OCI-LY7 (cell line): ENCODE data around the gene LGI1. TPM values are rescaled to one million over a fixed set of nuclear protein-coding genes. Genes with fewer than 3 reads are reported as not detected.

ENCODE experiments used
- BruUV-seq: library from RNA; stranded (reverse); fragments of 400-500 nt; replicated peaks from 2 replicates; lab custom pipeline; 2021; lab: Mats Ljungman, UMichigan
- CTCF ChIA-PET: fragments of 300-600 bp; sonication (Branson Sonifier 250); formaldehyde crosslinking; loops from one replicate; lab custom pipeline; 2022; ENCODE audit warnings: antibody characterized with exemption; ENCODE audit not compliant: unreplicated experiment; lab: Charles Lee
- POLR2A ChIA-PET: fragments of 300-600 bp; sonication (Branson Sonifier 250); formaldehyde crosslinking; loops from one replicate; lab custom pipeline; 2022; ENCODE audit warnings: antibody characterized with exemption; lab: Charles Lee
- DNase-seq: peaks from one replicate; pipeline ENCODE4 v3.0.0-alpha.2; 2015; ENCODE audit warnings: low spot score
- H2AFZ ChIP-seq: fragments of 200-600 bp; sonication (generic), shearing (Covaris generic); 2 replicates; pipeline ENCODE4 v1.6.1; 2014; ENCODE audit warnings: mild to moderate bottlenecking, antibody characterized with exemption, low read length, moderate library complexity
- H3K27ac ChIP-seq: fragments of 200-600 bp; sonication (generic); 2 replicates; pipeline ENCODE4 v1.5.1; 2014; ENCODE audit warnings: mixed run types, low read depth, mild to moderate bottlenecking, moderate library complexity, low read length, inconsistent platforms; ENCODE audit not compliant: poor library complexity, severe bottlenecking
- H3K36me3 ChIP-seq: fragments of 200-600 bp; sonication (generic); 2 replicates; pipeline ENCODE4 v1.6.1; 2014; ENCODE audit warnings: mild to moderate bottlenecking, antibody characterized with exemption, low read length, moderate library complexity, mixed read lengths; ENCODE audit not compliant: insufficient read depth
- H3K4me1 ChIP-seq: fragments of 200-600 bp; sonication (generic); 2 replicates; pipeline ENCODE4 v1.5.1; 2014; ENCODE audit warnings: mild to moderate bottlenecking, low read length; ENCODE audit not compliant: insufficient read depth, poor library complexity, severe bottlenecking
- H3K4me2 ChIP-seq: fragments of 200-600 bp; sonication (generic); 2 replicates; pipeline ENCODE4 v1.6.1; 2014; ENCODE audit warnings: mild to moderate bottlenecking, low read length
- H3K4me3 ChIP-seq: fragments of 200-600 bp; sonication (generic); 2 replicates; pipeline ENCODE4 v1.5.1; 2014; ENCODE audit warnings: mild to moderate bottlenecking, low read depth, low read length; ENCODE audit not compliant: poor library complexity, severe bottlenecking
- H3K79me2 ChIP-seq: fragments of 200-600 bp; sonication (generic); 2 replicates; pipeline ENCODE4 v1.6.1; 2016; ENCODE audit warnings: low read depth, mild to moderate bottlenecking, low read length, moderate library complexity, mixed read lengths; ENCODE audit not compliant: insufficient read depth
- H3K9me2 ChIP-seq: fragments of 200-600 bp; sonication (generic); 2 replicates; pipeline ENCODE4 v1.6.1; 2016; ENCODE audit warnings: mild to moderate bottlenecking, low read length, mixed read lengths; ENCODE audit not compliant: insufficient read depth
- H3K9me3 ChIP-seq: fragments of 200-600 bp; sonication (generic); 2 replicates; pipeline ENCODE4 v1.6.1; 2014; ENCODE audit warnings: mild to moderate bottlenecking, mixed run types, low read length, mixed read lengths
- H4K20me1 ChIP-seq: fragments of 200-600 bp; sonication (generic); 2 replicates; pipeline ENCODE4 v1.6.1; 2014; ENCODE audit warnings: mild to moderate bottlenecking, antibody characterized with exemption, low read length, moderate library complexity, mixed read lengths; ENCODE audit not compliant: insufficient read depth
- EZH2phosphoT487 ChIP-seq: fragments of 200-600 bp; sonication (generic); IDR thresholded peaks from 2 replicates; pipeline ENCODE4 v1.6.1; 2018; ENCODE audit warnings: low read depth, borderline replicate concordance, mild to moderate bottlenecking, mixed run types, antibody characterized with exemption, low read length, moderate library complexity, mixed read lengths
- intact Hi-C: fragments of 100-400 bp; cut with micrococcal nuclease; formaldehyde crosslinking; loops from one replicate; pipeline ENCODE4 v1.10.0; 2022; ENCODE audit not compliant: unreplicated experiment
- total RNA-seq, 2 experiments: library from RNA; depleted of rRNA in 1 of 2; stranded (reverse); fragments of >200 nt in 1 of 2; shearing (Covaris generic) in 1 of 2; gene quantifications; 2 replicates each; pipeline ENCODE4 v1.2.3, GENCODE V29; 2014 to 2022
- TF ChIP-seq, protein P1 (sequence below): fragments of 200-600 bp; sonication (generic); conservative IDR thresholded peaks from 2 replicates; pipeline ENCODE4 v1.5.1; 2014; ENCODE audit warnings: mild to moderate bottlenecking, antibody characterized with exemption, low read length, moderate library complexity, mixed read lengths

Gene LGI1
- total RNA-seq, 2 experiments from 2014 or later: 0.41 TPM; not detected in 1

DNA sequence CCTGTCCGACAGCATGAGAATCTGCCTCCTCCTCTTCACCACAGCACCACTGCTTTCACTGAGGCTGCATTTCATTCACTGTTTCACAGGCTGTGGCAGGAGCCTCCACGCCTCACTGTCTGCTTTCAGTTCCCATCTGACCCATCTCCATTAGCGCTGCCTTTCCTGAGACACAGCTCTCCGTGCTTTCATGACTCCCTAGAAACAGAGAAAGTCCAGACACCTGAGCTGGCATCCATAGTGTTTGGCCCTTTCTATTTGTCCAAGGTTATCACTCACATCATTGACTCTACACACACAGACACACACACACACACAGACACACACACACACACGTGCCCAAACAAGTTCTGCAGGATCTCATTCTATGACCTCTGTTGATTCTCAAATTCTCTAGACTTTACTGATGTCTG is 5.2 kb downstream of the LGI1 start:
- Histone ChIP-seq H2AFZ (no peak overlapping the region), H3K27ac (no peak overlapping the region), H3K4me3 (no peak overlapping the region), H3K4me2 (no peak overlapping the region; the same call in 1 of the 2 replicates), H4K20me1 (no peaks in the 10 kb centered on the region), H3K9me3 (no peaks in the 10 kb centered on the region), H3K36me3 (no peaks in the 10 kb centered on the region), H3K9me2 (no peaks in the 10 kb centered on the region), H3K4me1 (no peaks in the 10 kb centered on the region), H3K79me2 (no peaks in the 10 kb centered on the region)
- TF ChIP-seq, protein P1, sequence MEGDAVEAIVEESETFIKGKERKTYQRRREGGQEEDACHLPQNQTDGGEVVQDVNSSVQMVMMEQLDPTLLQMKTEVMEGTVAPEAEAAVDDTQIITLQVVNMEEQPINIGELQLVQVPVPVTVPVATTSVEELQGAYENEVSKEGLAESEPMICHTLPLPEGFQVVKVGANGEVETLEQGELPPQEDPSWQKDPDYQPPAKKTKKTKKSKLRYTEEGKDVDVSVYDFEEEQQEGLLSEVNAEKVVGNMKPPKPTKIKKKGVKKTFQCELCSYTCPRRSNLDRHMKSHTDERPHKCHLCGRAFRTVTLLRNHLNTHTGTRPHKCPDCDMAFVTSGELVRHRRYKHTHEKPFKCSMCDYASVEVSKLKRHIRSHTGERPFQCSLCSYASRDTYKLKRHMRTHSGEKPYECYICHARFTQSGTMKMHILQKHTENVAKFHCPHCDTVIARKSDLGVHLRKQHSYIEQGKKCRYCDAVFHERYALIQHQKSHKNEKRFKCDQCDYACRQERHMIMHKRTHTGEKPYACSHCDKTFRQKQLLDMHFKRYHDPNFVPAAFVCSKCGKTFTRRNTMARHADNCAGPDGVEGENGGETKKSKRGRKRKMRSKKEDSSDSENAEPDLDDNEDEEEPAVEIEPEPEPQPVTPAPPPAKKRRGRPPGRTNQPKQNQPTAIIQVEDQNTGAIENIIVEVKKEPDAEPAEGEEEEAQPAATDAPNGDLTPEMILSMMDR: no peak
- TF ChIP-seq EZH2phosphoT487: no peak
- POLR2A ChIA-PET: no interaction called here
- BruUV-seq: no TSS peak
- CTCF ChIA-PET: no interaction called here
- intact Hi-C loops: no loop called here
- DNase-seq: no peak

DNA sequence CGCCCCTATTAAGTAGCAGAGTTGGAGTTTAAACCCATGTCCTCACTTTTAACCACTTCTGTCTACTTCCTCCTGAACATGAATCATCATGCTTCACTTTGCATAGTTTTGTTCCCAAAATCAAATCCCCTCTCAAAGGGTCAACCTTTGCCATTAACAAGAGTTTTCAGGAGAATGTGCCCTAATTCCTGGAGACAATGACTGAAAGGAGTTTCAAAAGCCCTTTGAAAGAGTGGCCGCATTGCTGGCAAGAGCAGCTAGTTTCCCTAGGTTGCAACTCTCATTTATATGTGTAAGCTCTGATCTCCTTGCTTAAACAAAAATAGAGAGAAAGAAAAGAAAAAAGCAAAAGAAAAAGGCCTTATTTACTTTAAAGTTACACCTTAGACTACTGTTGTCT is 9.2 kb downstream of the LGI1 start:
- no peak for DNase-seq
- Histone ChIP-seq H3K36me3 (no peaks in the 10 kb centered on the region), H3K4me3 (no peak overlapping the region), H3K4me1 (no peaks in the 10 kb centered on the region), H3K79me2 (no peaks in the 10 kb centered on the region), H3K9me3 (no peaks in the 10 kb centered on the region), H3K4me2 (no peak overlapping the region), H4K20me1 (no peaks in the 10 kb centered on the region), H3K27ac (no peak overlapping the region), H3K9me2 (no peaks in the 10 kb centered on the region), H2AFZ (no peak overlapping the region)
- ChIA-PET POLR2A (no interaction called here), CTCF (interaction anchor here (1.0 kb wide), 1 partner anchor 564 kb away, joined by 3 read pairs; no protein-coding TSS in a partner anchor)
- intact Hi-C loops: no loop called here
- TF ChIP-seq EZH2phosphoT487: no peak
- TF ChIP-seq, protein P1: no peak
- BruUV-seq: no TSS peak

DNA sequence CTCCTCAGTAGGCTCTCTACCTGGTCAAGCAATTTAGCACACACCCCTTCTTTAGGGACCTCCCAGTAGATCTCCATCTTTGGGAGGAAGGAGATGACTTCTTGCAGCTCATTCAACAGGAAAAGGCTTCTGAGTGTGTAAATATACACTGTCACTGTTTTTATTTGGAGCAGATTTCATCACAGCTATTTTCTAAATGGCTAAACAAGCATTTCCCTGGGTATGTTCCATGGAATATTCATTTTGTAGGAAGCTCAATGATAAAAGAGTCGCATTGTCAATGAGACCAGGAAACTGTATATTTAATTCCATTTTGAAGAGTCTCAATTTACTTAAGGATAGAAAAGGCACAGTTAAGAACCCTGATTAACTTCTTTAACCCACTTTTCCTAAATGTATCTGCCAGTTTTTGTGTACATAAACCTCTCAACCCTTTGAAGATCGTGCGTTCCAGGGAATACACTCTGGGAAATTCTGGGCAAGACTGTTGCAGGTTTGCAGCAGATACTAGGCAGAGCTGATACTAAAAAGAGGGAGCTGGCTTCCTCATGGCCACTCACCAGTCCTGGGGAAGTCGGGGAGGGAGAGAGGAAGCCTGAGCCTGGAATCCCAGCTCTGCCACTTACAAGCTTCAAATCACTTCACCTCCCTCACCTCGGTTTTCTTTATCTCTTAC is 10.1 kb downstream of the LGI1 start:
- ChIA-PET POLR2A (interaction anchor here (0.6 to 1.0 kb wide), 2 partner anchors 66 to 662 kb away, joined by 3 read pairs; partner anchors contain the start of gene FRA10AC1), CTCF (interaction anchor here (1.0 kb wide), 1 partner anchor 565 kb away, joined by 3 read pairs; no protein-coding TSS in a partner anchor)
- Histone ChIP-seq H3K4me3 (no peak overlapping the region), H3K79me2 (no peaks in the 10 kb centered on the region), H3K27ac (no peak overlapping the region), H3K4me1 (no peaks in the 10 kb centered on the region), H4K20me1 (no peaks in the 10 kb centered on the region), H2AFZ (no peak overlapping the region), H3K4me2 (no peak overlapping the region), H3K9me2 (no peaks in the 10 kb centered on the region), H3K36me3 (no peaks in the 10 kb centered on the region), H3K9me3 (no peaks in the 10 kb centered on the region)
- no peak for DNase-seq
- TF ChIP-seq EZH2phosphoT487: no peak
- TF ChIP-seq, protein P1: no peak
- intact Hi-C loops: no loop called here
- BruUV-seq: no TSS peak
